CD14-positive monocyte (primary cell): ENCODE data around the gene WASF1. TPM values are rescaled to one million over a fixed set of nuclear protein-coding genes. Genes with fewer than 3 reads are reported as not detected.
A peak's percentile ranks its signal among the peaks of the same experiment; 100 is the strongest.

Experiments used
- DNase-seq, 3 donors: peaks; one replicate each; pipeline ENCODE4 v3.0.0-alpha.2; 2011 to 2022
- H2AFZ ChIP-seq: 2 replicates; pipeline ENCODE4 v1.6.0; 2012; ENCODE audit warnings: mild to moderate bottlenecking, low read depth, low read length, inconsistent platforms; ENCODE audit not compliant: insufficient read depth, poor library complexity, severe bottlenecking
- H3K27ac ChIP-seq, 2 donors: 1 replicate in 1 of 2; 2 replicates in 1 of 2; pipeline ENCODE4 v1.5.1; 2012 to 2013; ENCODE audit warnings: low read length in 2 of 2, control low read depth in 1 of 2, inconsistent platforms in 1 of 2, low read depth in 1 of 2, mild to moderate bottlenecking in 1 of 2
- H3K27me3 ChIP-seq, 2 donors: one replicate each; pipeline versions ENCODE4 v1.6.0 to v1.6.1; 2011 to 2013; ENCODE audit warnings: low read length in 2 of 2; ENCODE audit not compliant: control insufficient read depth in 2 of 2, insufficient read depth in 2 of 2
- H3K36me3 ChIP-seq, 2 donors: replicated peaks in 1 of 2; 1 replicate in 1 of 2; 2 replicates in 1 of 2; pipeline versions ENCODE4 v1.5.1 to v1.6.1; 2012 to 2013; ENCODE audit warnings: low read length in 2 of 2, control low read depth in 1 of 2, inconsistent platforms in 1 of 2, mild to moderate bottlenecking in 1 of 2; ENCODE audit not compliant: insufficient read depth in 2 of 2, control insufficient read depth in 1 of 2
- H3K4me1 ChIP-seq, 2 donors: 1 replicate in 1 of 2; 2 replicates in 1 of 2; pipeline versions ENCODE4 v1.5.1 to v1.6.1; 2012 to 2013; ENCODE audit warnings: low read length in 2 of 2, control low read depth in 1 of 2, inconsistent platforms in 1 of 2, mild to moderate bottlenecking in 1 of 2, moderate library complexity in 1 of 2; ENCODE audit not compliant: insufficient read depth in 2 of 2, control insufficient read depth in 1 of 2
- H3K4me2 ChIP-seq: replicated peaks from 2 replicates; pipeline ENCODE3; 2012; ENCODE audit warnings: low read length, moderate library complexity, mild to moderate bottlenecking; ENCODE audit not compliant: poor library complexity, severe bottlenecking; ENCODE audit errors: extremely low read depth
- H3K4me3 ChIP-seq, 3 experiments: fragments of 200-600 bp in 1 of 3; sonication (generic) in 1 of 3; replicated peaks in 1 of 3; 1 replicate in 2 of 3; 2 replicates in 1 of 3; pipeline ENCODE4 v1.5.1; 2011 to 2013; ENCODE audit warnings: low read length in 3 of 3, mild to moderate bottlenecking in 3 of 3, control low read depth in 2 of 3, low read depth in 2 of 3, inconsistent platforms in 1 of 3, moderate library complexity in 1 of 3
- H3K79me2 ChIP-seq: 2 replicates; pipeline ENCODE4 v1.6.0; 2012; ENCODE audit warnings: mild to moderate bottlenecking, control low read depth, inconsistent platforms, low read length, moderate library complexity; ENCODE audit not compliant: insufficient read depth
- H3K9ac ChIP-seq: 2 replicates; pipeline ENCODE4 v1.6.0; 2017; ENCODE audit warnings: low read length, mild to moderate bottlenecking; ENCODE audit not compliant: insufficient read depth, poor library complexity, severe bottlenecking
- H3K9me3 ChIP-seq, 2 donors: replicated peaks in 1 of 2; 1 replicate in 1 of 2; 2 replicates in 1 of 2; pipeline versions ENCODE4 v1.5.1 to v1.6.1; 2012 to 2013; ENCODE audit warnings: low read length in 2 of 2, control low read depth in 1 of 2; ENCODE audit not compliant: control insufficient read depth in 1 of 2, insufficient read depth in 1 of 2
- H4K20me1 ChIP-seq: 2 replicates; pipeline ENCODE4 v1.6.0; 2012; ENCODE audit warnings: mild to moderate bottlenecking, low read length, control low read depth, moderate library complexity; ENCODE audit not compliant: insufficient read depth
- H3K27ac Mint-ChIP-seq, 7 donors: one replicate each; pipeline ENCODE4 v1.8.0; 2020; ENCODE audit warnings: mild to moderate bottlenecking in 7 of 7, mixed read lengths in 7 of 7, moderate library complexity in 6 of 7, inconsistent platforms in 2 of 7
- H3K27me3 Mint-ChIP-seq, 3 donors: one replicate each; pipeline ENCODE4 v1.8.0; 2021 to 2022; ENCODE audit warnings: low read depth in 3 of 3, mild to moderate bottlenecking in 3 of 3, mixed read lengths in 3 of 3, moderate library complexity in 3 of 3, inconsistent platforms in 1 of 3
- H3K36me3 Mint-ChIP-seq, 2 donors: one replicate each; pipeline ENCODE4 v1.8.0; 2020; ENCODE audit warnings: mixed read lengths in 2 of 2, inconsistent platforms in 1 of 2, mild to moderate bottlenecking in 1 of 2
- H3K4me1 Mint-ChIP-seq: one replicate; pipeline ENCODE4 v1.8.0; 2020; ENCODE audit warnings: mild to moderate bottlenecking, mixed read lengths
- H3K4me3 Mint-ChIP-seq, 2 donors: one replicate each; pipeline ENCODE4 v1.8.0; 2020; ENCODE audit warnings: mild to moderate bottlenecking in 2 of 2, mixed read lengths in 2 of 2, moderate library complexity in 1 of 2
- H3K9me3 Mint-ChIP-seq, 7 donors: one replicate each; pipeline ENCODE4 v1.8.0; 2020 to 2022; ENCODE audit warnings: mixed read lengths in 7 of 7, mild to moderate bottlenecking in 6 of 7, moderate library complexity in 6 of 7, inconsistent platforms in 2 of 7
- WGBS: methylation state at CpG from one replicate; pipeline ENCODE4 v1.1.5; 2013; ENCODE audit warnings: missing lambda C conversion rate; ENCODE audit not compliant: insufficient coverage; 5-methylcytosine and 5-hydroxymethylcytosine counted together
- intact Hi-C, 2 donors: fragments of 100-400 bp; cut with micrococcal nuclease; formaldehyde crosslinking; loops; one replicate each; pipeline versions ENCODE4 v1.15.0 to v1.15.1; 2023
- polyA plus RNA-seq, 3 donors: library from polyadenylated mRNA; depleted of rRNA in 1 of 3; unstranded in 2 of 3; stranded (reverse) in 1 of 3; fragments of 300-500 nt in 2 of 3; fragments of >200 nt in 1 of 3; fragmentation: Illumina TruSeq in 2 of 3; gene quantifications; 1 replicate in 2 of 3; 2 replicates in 1 of 3; pipeline ENCODE4 v1.2.3, GENCODE V29; 2012 to 2021
- TF ChIP-seq, protein P1 (sequence below): fragments of 200-600 bp; IDR thresholded peaks from one replicate; pipeline ENCODE4 v1.8.0; 2022; ENCODE audit warnings: antibody characterized with exemption, mild to moderate bottlenecking

Gene WASF1
- polyA plus RNA-seq, 3 donors, result 0.32 to 1.7 (median 1.4) TPM

DNA sequence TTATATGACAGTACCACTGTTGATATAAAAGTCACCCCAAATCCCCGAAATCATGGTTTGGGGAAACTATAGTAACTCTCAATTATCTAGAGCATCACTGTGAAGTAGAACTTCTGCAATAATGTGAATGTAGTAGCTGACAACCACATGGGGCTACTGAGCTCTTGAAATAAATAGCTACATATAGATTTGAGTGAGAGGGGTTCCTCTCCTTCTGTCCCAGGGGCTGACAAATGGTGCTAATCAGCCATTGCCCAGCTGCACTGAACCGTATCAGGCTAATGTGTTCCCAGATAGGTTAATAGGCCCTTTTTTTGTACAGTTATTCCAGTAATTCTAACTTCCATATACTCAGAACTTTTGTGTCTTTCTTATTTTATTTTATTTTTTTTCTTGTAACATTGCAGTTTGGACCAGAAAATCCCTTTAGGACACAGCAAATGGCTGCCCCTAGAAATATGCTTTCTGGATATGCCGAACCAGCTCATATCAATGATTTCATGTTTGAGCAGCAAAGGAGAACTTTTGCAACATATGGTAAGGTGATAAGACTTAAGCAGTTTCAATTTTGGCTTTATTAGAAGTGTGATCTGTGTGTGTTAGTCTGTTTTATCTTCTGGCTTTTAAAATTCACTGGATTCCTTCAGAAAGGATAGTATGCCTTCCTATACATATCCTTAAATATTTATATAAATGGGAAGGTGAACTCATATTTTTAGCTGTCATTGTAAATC lies 21.8 kb upstream of the WASF1 start:
- no peak overlapping the region for H3K4me3 Mint-ChIP-seq
- H3K9ac ChIP-seq, result no peak overlapping the region
- H3K4me1 ChIP-seq, result no peaks in the 10 kb centered on the region
- H3K27me3 Mint-ChIP-seq, result no peaks in the 10 kb centered on the region
- H3K4me2 ChIP-seq, result no peak overlapping the region
- H3K36me3 ChIP-seq, result peaks cover 6 to 66% of the 10 kb centered on the region in 2 donors
- no peaks in the 10 kb centered on the region for H3K9me3 ChIP-seq
- intact Hi-C loops, result no loop called here
- WGBS, result 100% methylated on average over 1 of the region's 3 CpGs
- H2AFZ ChIP-seq, result no peak overlapping the region
- no peak overlapping the region for H3K4me3 ChIP-seq
- DNase-seq, result no peak
- H3K27me3 ChIP-seq, result no peaks in the 10 kb centered on the region
- H3K27ac Mint-ChIP-seq, result no peak overlapping the region
- H4K20me1 ChIP-seq, result peaks cover 91% of the 10 kb centered on the region
- peaks cover 21 to 33% of the 10 kb centered on the region in 2 donors for H3K36me3 Mint-ChIP-seq
- peaks cover 4% of the 10 kb centered on the region for H3K4me1 Mint-ChIP-seq
- no peaks in the 10 kb centered on the region for H3K9me3 Mint-ChIP-seq
- H3K27ac ChIP-seq, result peak overlapping the region in 1 of 2 donors; percentile 9
- H3K79me2 ChIP-seq, result peaks cover 83% of the 10 kb centered on the region
- TF ChIP-seq, protein P1, sequence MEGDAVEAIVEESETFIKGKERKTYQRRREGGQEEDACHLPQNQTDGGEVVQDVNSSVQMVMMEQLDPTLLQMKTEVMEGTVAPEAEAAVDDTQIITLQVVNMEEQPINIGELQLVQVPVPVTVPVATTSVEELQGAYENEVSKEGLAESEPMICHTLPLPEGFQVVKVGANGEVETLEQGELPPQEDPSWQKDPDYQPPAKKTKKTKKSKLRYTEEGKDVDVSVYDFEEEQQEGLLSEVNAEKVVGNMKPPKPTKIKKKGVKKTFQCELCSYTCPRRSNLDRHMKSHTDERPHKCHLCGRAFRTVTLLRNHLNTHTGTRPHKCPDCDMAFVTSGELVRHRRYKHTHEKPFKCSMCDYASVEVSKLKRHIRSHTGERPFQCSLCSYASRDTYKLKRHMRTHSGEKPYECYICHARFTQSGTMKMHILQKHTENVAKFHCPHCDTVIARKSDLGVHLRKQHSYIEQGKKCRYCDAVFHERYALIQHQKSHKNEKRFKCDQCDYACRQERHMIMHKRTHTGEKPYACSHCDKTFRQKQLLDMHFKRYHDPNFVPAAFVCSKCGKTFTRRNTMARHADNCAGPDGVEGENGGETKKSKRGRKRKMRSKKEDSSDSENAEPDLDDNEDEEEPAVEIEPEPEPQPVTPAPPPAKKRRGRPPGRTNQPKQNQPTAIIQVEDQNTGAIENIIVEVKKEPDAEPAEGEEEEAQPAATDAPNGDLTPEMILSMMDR, result no peak

DNA sequence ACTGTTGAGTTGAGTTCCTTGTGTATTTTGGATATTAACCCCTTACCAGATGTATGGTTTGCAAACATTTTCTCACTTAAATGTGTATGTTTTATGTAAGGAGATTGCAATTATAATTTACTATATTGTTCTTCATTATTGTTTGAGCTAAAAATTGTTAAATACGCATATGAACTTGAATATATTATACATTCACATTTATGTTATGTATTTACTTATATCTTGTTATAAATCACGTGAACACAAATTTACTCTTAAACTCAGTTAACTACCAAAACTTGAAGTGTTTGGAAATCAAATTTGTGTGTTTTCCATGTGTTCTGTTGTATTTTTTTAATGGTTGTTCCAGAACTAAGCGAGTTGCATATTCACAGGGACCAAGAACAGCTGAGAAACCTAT lies 19.1 kb upstream of the WASF1 start:
- H3K36me3 Mint-ChIP-seq, result peaks cover 24 to 31% of the 10 kb centered on the region in 2 donors
- H3K27me3 ChIP-seq, result no peaks in the 10 kb centered on the region
- H2AFZ ChIP-seq, result no peak overlapping the region
- H3K4me1 ChIP-seq, result no peaks in the 10 kb centered on the region
- no peak overlapping the region for H3K9ac ChIP-seq
- H3K79me2 ChIP-seq, result peaks cover 97% of the 10 kb centered on the region
- H3K36me3 ChIP-seq, result peaks cover 25 to 69% of the 10 kb centered on the region in 2 donors
- H3K4me2 ChIP-seq, result no peak overlapping the region
- no peak overlapping the region for H3K4me3 Mint-ChIP-seq
- H3K27ac Mint-ChIP-seq, result no peak overlapping the region
- H3K4me3 ChIP-seq, result no peak overlapping the region
- no peaks in the 10 kb centered on the region for H3K9me3 Mint-ChIP-seq
- H3K27ac ChIP-seq, result no peak overlapping the region
- intact Hi-C loops, result no loop called here
- peaks cover 97% of the 10 kb centered on the region for H4K20me1 ChIP-seq
- H3K4me1 Mint-ChIP-seq, result no peaks in the 10 kb centered on the region
- no CpG with 5 or more reads among the region's 3 CpGs for WGBS
- TF ChIP-seq, protein P1, result no peak
- H3K27me3 Mint-ChIP-seq, result no peaks in the 10 kb centered on the region
- no peaks in the 10 kb centered on the region for H3K9me3 ChIP-seq
- no peak for DNase-seq
